Measurements from ENCODE around the gene RPL10. TPM values are rescaled to one million over a fixed set of nuclear protein-coding genes. Genes with fewer than 3 reads are reported as not detected.

The RPL10 gene
- total RNA-seq, 1 donor from 2014 or later, result 5,736 TPM

- no peak for TF ChIP-seq CTCF (conservative IDR thresholded peaks at IDR 0.05; ENCODE audit: low read depth, low read length)
- H3K4me3 ChIP-seq (ENCODE audit: low read depth, low read length), result no peak overlapping the region
- no peak for DNase-seq (ENCODE audit: low read depth)
Observed at GRCh38 chrX:154356596-154356995, 41.6 kb upstream of the RPL10 start.

GRCh38 chrX:154357205-154357604 is 41.0 kb upstream of the RPL10 start:
- no peak overlapping the region for H3K4me3 ChIP-seq (ENCODE audit: low read depth, low read length)
- DNase-seq (ENCODE audit: low read depth), result no peak
- TF ChIP-seq CTCF (conservative IDR thresholded peaks at IDR 0.05; ENCODE audit: low read depth, low read length), result no peak

GRCh38 chrX:154358011-154358410 is 40.2 kb upstream of the RPL10 start:
- no peak for DNase-seq (ENCODE audit: low read depth)
- no peak overlapping the region for H3K4me3 ChIP-seq (ENCODE audit: low read depth, low read length)
- no peak for TF ChIP-seq CTCF (conservative IDR thresholded peaks at IDR 0.05; ENCODE audit: low read depth, low read length)

GRCh38 chrX:154358829-154359228 is 39.3 kb upstream of the RPL10 start:
- TF ChIP-seq CTCF (conservative IDR thresholded peaks at IDR 0.05; ENCODE audit: low read depth, low read length), result no peak
- H3K4me3 ChIP-seq (ENCODE audit: low read depth, low read length), result no peak overlapping the region
- no peak for DNase-seq (ENCODE audit: low read depth)

- no peak for TF ChIP-seq CTCF (conservative IDR thresholded peaks at IDR 0.05; ENCODE audit: low read depth, low read length)
- no peak for DNase-seq (ENCODE audit: low read depth)
- H3K4me3 ChIP-seq (ENCODE audit: low read depth, low read length), result no peak overlapping the region
Observed at GRCh38 chrX:154359362-154360154, 38.6 kb upstream of the RPL10 start.

GRCh38 chrX:154360155-154360713 is 37.9 kb upstream of the RPL10 start:
- TF ChIP-seq CTCF (conservative IDR thresholded peaks at IDR 0.05; ENCODE audit: low read depth, low read length), result no peak

More at GRCh38 chrX:154360155-154360713, 37.9 kb upstream of the RPL10 start:
- no peak overlapping the region for H3K4me3 ChIP-seq (ENCODE audit: low read depth, low read length)
- DNase-seq (ENCODE audit: low read depth), result no peak

Data from epithelial cell of proximal tubule (primary cell).